Cerebellar cortex (tissue), 1 donor: ENCODE results near the gene LRP5.

Experiments used
- DNase-seq: peaks from one replicate; pipeline ENCODE4 v3.0.0-alpha.2; 2015; ENCODE audit warnings: low spot score

LRP5 gene

DNA sequence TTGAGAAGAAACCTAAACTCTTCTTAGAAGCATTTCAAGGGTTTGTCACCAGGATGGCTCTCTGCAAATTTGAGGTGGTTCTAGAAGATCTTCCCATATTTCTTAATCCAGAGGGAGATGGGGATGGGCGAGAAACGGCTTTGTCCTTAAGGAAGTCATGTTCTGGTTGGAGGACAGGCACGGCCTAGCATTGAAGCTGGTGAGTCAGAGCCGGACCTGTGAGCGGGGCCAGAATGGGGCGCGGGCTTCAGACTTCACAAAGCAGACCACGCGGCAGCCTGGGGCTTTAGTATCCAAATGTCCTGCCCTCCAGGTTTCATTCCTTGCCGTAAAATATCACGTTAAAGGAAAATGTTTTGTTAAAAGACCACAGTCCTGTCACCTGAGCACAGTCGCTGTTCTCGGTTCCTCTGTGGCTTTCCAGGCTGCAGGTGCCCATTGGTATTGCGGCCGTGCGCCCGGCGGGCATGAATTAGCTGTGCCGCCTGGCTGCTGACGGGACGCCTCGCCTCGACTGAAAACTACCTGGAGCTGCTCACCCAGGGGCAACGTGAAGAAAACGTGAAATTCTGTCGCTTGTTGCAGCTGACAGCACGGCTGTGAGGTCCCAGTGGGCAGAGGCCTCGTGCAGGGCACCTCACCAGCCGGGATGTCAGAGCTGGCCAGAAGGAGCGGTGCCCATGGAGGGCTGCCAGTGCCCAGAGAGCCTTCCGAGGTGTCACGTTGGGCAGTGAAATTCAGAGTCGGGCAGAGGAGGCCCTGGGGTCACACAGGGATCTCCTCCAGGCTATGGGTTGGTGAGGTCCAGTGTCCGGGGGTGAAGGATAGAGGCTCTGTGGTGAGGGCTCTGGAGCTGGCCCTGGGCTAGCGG, 59.0 kb downstream of the LRP5 start:
- DNase-seq: no peak

DNA sequence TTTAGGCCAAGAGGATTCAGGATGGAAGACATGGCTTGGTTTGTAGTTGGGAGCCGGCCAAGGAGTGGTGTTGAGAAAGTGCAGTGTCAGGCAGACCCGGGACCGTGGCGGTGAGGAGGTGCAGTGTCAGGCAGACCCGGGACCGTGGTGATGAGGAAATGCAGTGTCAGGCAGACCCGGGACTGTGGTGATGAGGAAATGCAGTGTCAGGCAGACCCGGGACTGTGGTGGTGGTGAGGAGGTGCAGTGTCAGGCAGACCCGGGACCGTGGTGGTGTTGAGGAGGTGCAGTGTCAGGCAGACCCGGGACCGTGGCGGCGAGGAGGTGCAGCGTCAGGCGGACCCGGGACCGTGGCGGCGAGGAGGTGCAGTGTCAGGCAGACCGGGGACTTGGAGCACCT, 59.7 kb downstream of the LRP5 start:
- DNase-seq: no peak

DNA sequence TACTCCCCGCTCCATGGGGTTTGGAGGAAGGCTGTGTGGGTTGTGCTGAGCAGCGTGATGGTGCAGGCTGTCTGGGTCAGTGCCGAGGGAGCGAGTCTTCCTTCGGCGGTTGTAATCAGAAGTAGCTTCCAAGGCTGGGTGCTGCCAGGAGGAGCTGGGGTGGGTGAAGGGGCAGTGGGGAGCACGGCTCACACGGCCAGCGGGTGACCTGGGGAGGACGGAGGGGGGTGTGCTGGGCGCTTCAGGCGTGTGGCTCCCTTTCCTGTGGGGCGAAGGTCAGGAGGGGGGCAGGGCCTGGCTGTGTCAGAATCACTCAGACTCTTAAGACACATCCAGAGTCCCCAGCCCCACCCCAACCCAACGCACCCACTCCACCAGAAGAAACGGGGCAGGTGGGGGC, 60.2 kb downstream of the LRP5 start:
- no peak for DNase-seq

DNA sequence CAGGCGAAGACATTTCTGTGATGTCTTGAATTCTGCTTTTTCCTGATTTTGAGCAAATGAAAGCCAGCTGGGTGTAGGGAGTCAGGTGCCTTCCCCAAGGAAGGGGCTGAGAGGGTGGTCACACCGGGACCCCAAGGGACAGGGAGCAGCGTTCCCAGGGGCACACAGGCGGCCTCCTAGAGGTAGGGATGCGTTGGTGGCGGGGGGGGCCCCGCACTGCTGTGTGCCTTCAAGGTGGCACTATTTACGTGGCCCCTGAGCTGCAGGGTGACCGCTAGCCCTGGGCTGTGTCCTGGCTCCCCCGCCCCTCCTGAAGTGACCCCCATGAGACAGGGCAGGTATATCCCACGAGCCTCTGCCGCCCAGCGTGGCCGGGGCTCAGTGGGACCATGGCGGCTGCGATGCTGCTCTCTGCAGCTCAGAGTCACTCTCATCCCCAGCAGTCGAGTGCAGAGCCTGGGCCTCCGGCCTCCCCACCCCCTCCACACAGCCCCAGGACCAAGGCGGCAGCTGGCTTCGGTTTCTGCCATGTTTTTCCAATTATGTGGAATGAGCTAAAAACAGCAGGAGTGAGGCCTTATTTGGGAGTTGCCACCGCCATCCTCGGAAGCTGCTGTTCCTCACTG, 60.9 kb downstream of the LRP5 start:
- DNase-seq: no peak

DNA sequence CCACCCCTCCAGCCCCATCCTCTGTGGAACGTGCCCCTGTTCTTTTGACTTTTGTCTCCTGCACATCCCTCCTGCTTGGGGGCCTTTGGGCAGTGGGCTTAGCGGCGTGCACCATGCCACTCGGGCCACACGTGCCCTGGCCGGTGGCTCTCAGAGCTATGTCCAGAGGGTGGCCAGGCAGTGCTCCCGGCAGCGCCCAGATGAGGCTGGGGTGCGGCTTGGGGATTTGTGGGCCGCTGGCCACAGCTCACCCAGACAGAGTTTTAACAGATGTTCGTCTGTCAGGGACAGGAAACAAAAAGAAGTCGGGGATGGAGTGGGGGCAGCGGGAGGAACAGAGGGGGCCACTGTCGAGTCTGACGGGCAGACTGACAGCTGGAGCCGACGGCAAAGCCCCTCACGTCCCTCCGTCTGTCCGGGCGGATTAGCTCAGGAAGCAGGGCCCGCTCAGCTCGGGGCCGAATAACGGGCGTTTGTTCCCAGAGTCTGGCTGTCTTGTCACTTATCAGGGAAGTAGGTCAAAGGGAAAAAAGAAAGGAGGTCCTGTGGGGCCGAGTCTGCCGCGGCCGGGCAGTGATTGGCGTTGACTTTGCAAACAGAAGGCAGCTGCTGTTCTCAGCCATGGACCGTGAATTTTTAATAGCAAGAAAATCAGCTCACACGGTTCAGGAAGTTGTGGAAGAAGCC, 61.6 kb downstream of the LRP5 start:
- peak; percentile 12 for DNase-seq

DNA sequence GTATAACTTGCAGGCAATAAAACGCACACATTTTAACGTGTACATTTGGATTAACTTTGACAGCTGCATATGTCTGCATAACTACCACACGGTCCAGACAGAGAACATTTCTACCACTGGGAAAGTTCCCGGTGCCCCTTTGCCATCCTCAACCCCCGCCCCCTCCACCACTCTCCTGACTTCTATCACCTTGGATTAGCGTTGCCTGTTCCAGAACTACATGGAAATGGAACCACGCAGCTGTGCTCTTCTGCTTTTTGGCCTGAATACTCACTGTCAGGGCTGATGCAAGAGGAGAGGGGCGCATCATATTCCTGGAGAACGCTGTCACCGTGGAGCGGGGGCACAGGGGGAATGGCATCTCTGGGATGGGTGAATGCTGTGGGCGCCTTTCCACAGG, 62.1 kb downstream of the LRP5 start:
- DNase-seq: no peak

DNA sequence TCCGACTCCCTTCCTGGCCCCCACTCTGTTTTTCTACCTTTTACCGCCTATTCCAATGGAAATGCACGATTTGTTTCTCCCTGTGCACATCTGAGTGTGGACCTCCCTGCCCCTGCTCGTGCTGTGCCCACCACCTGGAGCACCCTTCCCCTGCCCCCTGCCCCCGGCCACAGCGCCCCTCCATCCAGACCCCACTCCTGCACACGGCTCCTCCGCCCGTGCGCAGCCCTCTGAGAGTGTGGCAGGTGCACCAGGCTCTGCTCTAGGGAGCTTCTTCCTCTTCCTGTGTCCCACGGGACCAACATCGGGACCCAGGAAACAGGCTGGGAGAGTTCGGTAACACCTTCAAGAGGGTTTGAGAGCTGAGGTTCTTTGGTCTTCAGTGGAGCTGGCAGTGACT, 62.9 kb downstream of the LRP5 start:
- DNase-seq: no peak

DNA sequence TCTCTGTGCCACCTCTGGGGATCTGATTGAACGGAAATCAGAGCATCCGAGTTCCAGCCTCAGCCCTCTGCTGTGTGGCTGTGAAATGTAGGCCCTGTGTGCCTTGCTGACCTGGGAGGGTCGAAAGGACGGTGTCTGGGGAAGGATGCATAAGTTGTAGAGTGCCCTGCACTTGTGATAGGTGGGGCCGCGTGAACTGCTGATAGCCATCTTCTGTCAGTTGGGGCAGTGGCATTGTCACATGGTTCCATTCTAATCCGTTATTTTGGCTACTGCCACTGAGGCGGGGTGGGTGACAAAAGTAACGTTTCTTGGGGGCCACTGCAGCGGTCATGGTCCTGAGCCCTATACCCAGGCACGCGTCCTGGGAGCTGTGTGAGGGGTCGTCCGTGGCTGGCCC, 63.4 kb downstream of the LRP5 start:
- no peak for DNase-seq

DNA sequence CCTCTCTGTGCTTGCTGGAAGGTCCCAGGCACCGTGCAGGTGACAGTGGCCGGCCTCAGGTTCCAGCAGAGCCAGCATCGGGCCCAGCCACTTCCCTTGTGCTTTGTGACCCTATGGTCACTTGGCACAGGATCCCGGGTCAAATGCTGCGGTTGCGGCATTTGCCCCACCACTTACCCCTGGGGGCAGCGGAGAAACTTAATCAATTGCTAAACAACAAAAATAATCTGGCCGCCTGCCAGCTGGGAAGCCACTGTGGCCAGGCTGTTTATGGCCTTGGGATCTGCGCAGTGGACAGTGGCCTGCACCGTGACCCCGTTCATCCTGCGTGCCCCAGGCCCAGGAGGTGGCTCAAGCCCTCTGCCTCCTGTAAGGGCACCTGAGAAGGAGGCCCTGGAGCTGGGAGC, 65.0 kb downstream of the LRP5 start:
- DNase-seq: no peak

DNA sequence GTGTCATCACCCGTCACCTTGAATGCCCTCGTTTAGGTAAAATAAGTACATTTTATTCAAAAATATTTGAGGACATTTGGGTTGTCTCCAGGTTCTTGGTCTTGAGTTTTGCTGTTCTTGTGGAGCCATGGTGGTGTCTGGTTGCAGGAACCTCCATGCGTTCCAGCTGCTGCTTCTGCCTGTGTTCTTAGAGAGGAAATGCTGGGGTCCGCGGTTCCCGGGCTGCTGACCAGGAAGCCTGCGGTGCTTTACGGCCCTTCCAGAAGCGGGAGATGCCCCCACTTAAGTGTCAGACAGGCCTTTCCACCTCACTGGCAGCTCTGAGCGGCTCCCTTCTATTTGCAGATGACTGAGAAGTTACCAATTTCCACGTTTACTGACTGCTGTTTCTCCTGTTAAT, 66.8 kb downstream of the LRP5 start:
- DNase-seq: no peak

DNA sequence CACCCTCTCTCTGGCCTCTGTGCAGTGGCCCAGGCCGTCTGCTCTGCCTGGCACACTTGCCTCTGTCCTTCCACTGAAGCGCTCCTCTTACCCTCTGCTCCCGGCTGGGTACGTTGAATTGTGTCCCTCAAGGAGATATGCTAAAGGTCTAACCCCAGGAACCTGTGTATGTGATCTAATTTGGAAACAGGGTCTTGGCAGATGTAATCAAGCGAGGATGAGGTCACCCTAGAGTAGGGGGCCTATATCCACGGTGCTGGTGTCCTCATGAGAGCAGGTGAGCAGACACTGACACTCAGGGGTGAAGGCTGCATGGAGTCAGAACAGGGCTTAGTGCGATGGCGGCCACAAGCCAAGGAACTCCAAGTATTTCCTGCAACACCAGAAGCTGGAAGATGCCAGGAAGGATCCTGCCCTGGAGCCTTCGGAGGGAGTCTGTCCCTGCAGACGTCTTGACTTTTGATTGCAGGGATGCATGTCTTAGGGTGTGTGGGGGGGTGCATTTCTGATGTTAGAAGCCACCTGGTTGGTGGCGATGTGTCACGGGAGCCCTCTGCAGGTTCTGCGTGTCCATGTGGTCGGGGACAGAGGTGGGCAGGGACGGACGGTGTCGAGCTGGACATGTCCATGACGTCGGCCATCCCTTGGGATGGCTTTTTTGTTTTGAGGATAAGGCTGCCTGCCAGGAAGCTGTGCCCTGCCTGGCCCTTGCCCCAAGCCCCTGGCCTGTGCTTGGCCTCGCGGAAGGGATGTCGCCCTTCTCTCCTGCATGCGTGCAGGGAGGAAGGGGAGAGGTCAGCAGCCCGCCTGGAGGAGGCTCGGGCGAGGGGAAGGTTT, 68.6 kb downstream of the LRP5 start:
- DNase-seq: no peak

DNA sequence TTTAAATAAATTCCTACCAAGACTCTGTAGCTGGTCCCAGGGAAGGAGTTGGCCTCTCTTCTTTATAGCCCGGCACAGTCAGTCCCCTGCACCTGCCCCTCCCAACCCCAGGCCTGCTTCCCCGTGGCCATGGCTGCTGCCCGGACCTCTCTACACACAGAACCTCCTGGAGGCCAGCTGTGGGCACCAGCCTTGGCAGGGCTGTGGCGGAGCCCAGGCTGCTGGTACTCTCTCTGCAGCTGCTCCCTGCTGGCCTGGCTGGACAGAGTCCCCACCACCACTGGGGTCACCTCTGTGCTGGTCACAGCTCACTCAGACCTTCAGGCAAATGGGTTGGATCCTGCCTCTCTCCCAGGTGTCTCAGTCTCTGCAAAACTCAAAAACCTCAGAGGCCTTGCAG, 69.3 kb downstream of the LRP5 start:
- no peak for DNase-seq

DNA sequence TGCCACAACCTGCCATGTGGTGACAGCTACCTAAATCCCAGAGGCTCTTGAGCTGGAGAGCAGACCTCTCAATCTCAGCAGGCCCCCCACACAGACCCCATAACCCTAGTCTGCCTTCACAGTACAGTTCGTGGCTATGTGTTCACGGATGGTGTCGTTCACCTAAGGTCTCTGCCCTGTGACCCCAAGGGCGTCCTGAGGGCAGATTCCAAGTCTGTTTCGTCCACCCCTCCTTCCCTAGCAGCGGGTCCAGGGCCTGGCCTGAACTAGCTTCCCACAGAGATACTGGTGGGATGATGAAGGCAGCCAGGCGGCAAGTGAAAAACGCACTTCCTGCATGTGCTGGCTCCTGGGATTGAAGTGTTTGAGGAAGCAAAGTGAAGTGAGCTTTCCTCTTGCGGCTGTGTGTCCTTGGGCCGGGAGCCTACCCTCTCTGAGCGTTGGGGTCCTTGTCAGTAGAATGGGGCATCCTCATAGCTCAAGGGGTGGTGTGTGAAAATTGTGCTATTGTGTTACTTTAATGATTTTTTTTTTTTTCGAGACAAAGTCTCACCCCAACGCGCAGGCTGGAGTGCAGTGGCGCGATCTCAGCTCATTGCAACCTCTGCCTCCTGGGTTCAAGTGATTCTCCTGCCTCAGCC, 70.1 kb downstream of the LRP5 start:
- no peak for DNase-seq

DNA sequence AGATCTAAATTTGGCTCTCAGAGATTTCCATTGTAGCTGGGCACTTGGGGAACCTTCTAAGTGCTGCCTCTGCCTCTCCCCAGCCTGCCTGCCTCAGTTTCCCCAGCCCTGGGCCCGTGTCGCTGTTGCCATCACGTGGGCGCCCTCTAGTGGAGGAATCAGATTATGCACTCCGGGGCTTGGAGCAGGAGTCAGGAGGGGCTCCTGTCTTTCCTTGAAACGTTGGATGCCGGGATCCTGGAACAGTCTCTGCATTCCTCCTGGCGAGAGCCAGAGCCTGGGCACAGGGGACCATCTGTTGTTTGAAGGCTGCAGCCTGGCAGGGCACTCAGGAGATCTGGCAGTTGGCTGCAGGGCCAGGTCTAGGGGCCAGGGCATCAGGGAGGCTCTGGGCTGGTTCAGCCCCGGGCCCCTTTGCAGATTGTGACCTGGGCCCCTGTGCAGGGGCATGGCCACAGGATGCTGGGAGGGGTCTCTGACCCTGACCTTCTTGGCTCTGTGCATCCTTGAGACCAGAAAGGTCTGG, 71.6 kb downstream of the LRP5 start:
- peak; percentile 65 for DNase-seq

DNA sequence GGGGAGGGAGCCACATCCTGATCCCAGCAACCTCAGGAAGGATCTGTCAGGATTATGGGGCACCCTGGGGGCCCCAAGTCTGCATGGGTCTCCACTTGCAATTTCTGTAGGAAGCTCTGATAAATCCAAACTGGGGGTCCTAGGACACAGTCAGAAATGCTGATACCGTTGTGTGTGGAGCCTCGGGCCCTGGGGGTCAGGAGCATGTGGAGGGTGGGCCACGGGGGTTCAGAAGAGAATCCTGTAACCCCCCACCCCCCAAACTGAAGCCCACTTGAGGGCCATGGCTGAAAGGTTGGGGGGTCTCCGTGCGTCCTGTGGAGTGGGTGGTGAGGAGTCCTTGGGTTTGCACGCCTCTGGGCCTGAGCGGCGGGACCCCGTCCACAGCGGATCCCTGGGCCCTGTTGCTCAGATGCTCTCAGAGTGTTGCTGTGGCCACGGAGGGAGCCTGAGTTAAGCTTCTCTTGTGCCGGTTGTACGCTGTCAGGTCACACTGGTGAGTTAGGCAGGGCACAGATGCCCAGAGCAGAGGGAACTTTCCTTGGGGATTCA, 72.2 kb downstream of the LRP5 start:
- DNase-seq: no peak

DNA sequence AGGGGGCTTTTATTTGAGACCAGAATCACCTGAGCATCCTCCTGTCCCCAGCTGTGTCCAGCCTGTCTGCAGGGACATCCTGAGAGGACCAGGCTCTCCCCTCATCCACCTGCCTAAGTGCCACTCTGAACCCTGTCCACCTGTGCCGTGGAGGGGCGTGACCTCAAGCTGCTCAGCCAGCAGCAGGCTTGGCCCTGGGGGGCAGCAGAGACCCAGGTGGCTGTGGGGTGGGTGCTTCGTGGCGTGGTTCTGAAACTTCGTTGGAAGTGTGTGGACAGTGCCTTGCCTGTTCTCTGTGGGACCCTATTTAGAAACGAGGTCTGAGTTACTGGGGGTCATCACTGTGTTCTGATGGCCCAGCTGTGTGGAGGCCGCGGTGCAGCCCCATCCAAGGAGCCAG, 72.7 kb downstream of the LRP5 start:
- DNase-seq: no peak

DNA sequence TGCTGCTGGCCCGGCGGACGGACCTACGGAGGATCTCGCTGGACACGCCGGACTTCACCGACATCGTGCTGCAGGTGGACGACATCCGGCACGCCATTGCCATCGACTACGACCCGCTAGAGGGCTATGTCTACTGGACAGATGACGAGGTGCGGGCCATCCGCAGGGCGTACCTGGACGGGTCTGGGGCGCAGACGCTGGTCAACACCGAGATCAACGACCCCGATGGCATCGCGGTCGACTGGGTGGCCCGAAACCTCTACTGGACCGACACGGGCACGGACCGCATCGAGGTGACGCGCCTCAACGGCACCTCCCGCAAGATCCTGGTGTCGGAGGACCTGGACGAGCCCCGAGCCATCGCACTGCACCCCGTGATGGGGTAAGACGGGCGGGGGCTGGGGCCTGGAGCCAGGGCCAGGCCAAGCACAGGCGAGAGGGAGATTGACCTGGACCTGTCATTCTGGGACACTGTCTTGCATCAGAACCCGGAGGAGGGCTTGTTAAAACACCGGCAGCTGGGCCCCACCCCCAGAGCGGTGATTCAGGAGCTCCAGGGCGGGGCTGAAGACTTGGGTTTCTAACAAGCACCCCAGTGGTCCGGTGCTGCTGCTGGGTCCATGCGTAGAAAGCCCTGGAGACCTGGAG, 74.1 kb downstream of the LRP5 start:
- no peak for DNase-seq

DNA sequence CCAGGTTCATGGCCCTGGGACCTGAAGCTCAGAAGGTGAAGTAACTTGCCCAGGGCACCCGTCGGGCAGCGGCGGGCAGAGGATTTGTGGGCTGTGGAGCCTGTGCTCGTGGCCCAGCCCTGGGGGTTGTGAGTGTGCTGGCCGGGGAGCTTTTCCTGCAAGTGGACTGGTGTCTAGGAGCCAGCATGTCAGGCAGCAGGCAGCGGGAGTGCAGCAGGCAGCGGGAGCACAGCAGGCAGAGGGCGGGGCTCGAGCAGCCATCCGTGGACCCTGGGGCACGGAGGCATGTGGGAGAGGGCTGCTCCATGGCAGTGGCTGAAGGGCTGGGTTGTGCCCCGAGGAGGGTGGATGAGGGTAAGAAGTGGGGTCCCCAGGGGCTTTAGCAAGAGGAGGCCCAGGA, 75.4 kb downstream of the LRP5 start:
- no peak for DNase-seq

DNA sequence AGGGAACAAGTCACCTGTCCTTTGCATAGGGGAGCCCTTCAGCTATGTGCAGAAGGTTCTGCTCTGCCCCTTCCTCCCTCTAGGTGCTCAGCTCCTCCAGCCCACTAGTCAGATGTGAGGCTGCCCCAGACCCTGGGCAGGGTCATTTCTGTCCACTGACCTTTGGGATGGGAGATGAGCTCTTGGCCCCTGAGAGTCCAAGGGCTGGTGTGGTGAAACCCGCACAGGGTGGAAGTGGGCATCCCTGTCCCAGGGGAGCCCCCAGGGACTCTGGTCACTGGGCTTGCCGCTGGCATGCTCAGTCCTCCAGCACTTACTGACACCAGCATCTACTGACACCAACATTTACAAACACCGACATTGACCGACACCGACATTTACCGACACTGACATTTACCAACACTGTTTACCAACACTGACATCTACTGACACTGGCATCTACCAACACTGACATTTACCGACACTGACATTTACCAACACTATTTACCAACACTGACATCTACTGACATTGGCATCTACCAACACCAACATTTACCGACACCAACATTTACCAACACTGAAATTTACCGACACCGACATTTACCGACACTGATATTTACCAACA, 76.3 kb downstream of the LRP5 start:
- no peak for DNase-seq

DNA sequence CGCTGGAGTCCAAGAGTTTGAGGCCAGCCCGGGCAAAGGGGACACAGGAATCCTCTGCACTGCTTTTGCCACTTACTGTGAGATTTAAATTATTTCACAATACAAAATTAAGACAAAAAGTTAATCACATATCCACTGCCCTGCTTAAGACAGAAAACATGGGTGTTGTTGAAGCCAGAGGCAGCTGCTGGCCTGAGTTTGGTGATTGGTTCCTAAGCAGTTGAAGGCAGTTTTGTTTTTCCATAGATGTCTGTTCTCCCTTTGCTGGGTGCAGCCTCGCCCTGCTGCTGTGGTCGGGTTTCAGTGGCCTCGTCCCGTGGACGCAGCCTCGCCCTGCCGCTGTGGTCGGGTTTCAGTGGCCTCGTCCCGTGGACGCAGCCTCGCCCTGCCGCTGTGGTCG, 77.9 kb downstream of the LRP5 start:
- no peak for DNase-seq
